RKO (cell line): ENCODE results near the gene USH2A.

Experiments
- DNase-seq: peaks from one replicate; pipeline ENCODE4 v3.0.0-alpha.2; 2016; ENCODE audit warnings: low spot score

Gene USH2A

GRCh38 chr1:216285052-216285451, 138.2 kb downstream of the USH2A start:
- no peak for DNase-seq

- DNase-seq: no peak
Observed at GRCh38 chr1:216281757-216282156, 141.5 kb downstream of the USH2A start.

- no peak for DNase-seq
Observed at GRCh38 chr1:216270086-216270773, 153.0 kb downstream of the USH2A start.

- no peak for DNase-seq
Observed at GRCh38 chr1:216261631-216262030, 161.6 kb downstream of the USH2A start.

- DNase-seq: no peak
Observed at GRCh38 chr1:216258856-216259255, 164.4 kb downstream of the USH2A start.

GRCh38 chr1:216258386-216258785, 164.9 kb downstream of the USH2A start:
- DNase-seq: no peak

- no peak for DNase-seq
Observed at GRCh38 chr1:216250861-216251260, 172.4 kb downstream of the USH2A start.

GRCh38 chr1:216248628-216249027, 174.6 kb downstream of the USH2A start:
- no peak for DNase-seq

GRCh38 chr1:216247937-216248336, 175.3 kb downstream of the USH2A start:
- no peak for DNase-seq

- no peak for DNase-seq
Observed at GRCh38 chr1:216246577-216247203, 176.6 kb downstream of the USH2A start.

- DNase-seq: no peak
Observed at GRCh38 chr1:216238844-216239243, 184.4 kb downstream of the USH2A start.

GRCh38 chr1:216237927-216238542, 185.2 kb downstream of the USH2A start:
- no peak for DNase-seq

- DNase-seq: no peak
Observed at GRCh38 chr1:216224233-216224632, 199.0 kb downstream of the USH2A start.

- no peak for DNase-seq
Observed at GRCh38 chr1:216223486-216223885, 199.8 kb downstream of the USH2A start.

- no peak for DNase-seq
Observed at GRCh38 chr1:216222288-216222687, 201.0 kb downstream of the USH2A start.

- DNase-seq: peak; percentile 83
Observed at GRCh38 chr1:216221260-216221700, 202.0 kb downstream of the USH2A start.

- DNase-seq: no peak
Observed at GRCh38 chr1:216216305-216216704, 206.9 kb downstream of the USH2A start.

GRCh38 chr1:216215169-216215568, 208.1 kb downstream of the USH2A start:
- DNase-seq: no peak

GRCh38 chr1:216212826-216213225, 210.4 kb downstream of the USH2A start:
- no peak for DNase-seq

- no peak for DNase-seq
Observed at GRCh38 chr1:216210081-216210480, 213.2 kb downstream of the USH2A start.

- DNase-seq: no peak
Observed at GRCh38 chr1:216209125-216209524, 214.1 kb downstream of the USH2A start.

- DNase-seq: no peak
Observed at GRCh38 chr1:216207154-216207553, 216.1 kb downstream of the USH2A start.

GRCh38 chr1:216205176-216205575, 218.1 kb downstream of the USH2A start:
- DNase-seq: no peak
